HCT116 (cell line): ENCODE data around the gene ZNF581. TPM values are rescaled to one million over a fixed set of nuclear protein-coding genes. Genes with fewer than 3 reads are reported as not detected.

Source experiments
- ATAC-seq: fragments of 200-7000 bp; cut with Tn5 transposase; 2 replicates; pipeline ENCODE4 v1.9.1; 2020; ENCODE audit warnings: mild to moderate bottlenecking, moderate library complexity
- BruUV-seq: library from RNA; stranded (reverse); fragments of 400-500 nt; replicated peaks from 2 replicates; lab custom pipeline; 2021; lab: Mats Ljungman, UMichigan
- CTCF ChIA-PET: fragments of 300-600 bp; sonication (Branson Sonifier 250); formaldehyde crosslinking; loops from one replicate; lab custom pipeline; 2021; ENCODE audit warnings: antibody characterized with exemption; lab: Charles Lee
- POLR2A ChIA-PET: fragments of 300-600, 350-600 bp; sonication (Branson Sonifier 250); formaldehyde crosslinking; loops from one replicate; lab custom pipeline; 2021; ENCODE audit warnings: antibody characterized with exemption; lab: Charles Lee
- RAD21 ChIA-PET, 2 experiments: fragments of 300-600 bp; sonication (Branson Sonifier 250); formaldehyde crosslinking; loops; one replicate each; lab custom pipeline; 2023; ENCODE audit warnings: low total read pairs in 2 of 2; ENCODE audit not compliant: uncharacterized antibody in 2 of 2, unreplicated experiment in 2 of 2, low non-redundant PET in 1 of 2; lab: Charles Lee
- DNase-seq: peaks from one replicate; pipeline ENCODE4 v3.0.0-alpha.2; 2010; ENCODE audit warnings: low read depth, low spot score
- H2AFZ ChIP-seq: fragments of 200-600 bp; shearing (Covaris generic), sonication (generic); 2 replicates; pipeline ENCODE4 v1.6.1; 2017; ENCODE audit warnings: low read depth, mixed run types, mixed read lengths, antibody characterized with exemption, low read length; ENCODE audit not compliant: poor library complexity, severe bottlenecking
- H3K27ac ChIP-seq: 2 replicates; pipeline ENCODE4 v1.5.1; 2012; ENCODE audit warnings: low read depth, low read length
- H3K27me3 ChIP-seq: fragments of 200-600 bp; sonication (generic); 2 replicates; pipeline ENCODE4 v1.6.1; 2016; ENCODE audit warnings: mixed run types, low read length, mixed read lengths; ENCODE audit not compliant: insufficient read depth
- H3K36me3 ChIP-seq, 2 experiments: fragments of 200-500 bp in 1 of 2; fragments of 200-600 bp in 1 of 2; sonication (Bioruptor generic) in 1 of 2; sonication (generic) in 1 of 2; 2 replicates each; pipeline versions ENCODE4 v1.5.1 to v1.6.1; 2014 to 2016; ENCODE audit warnings: low read length in 2 of 2, inconsistent platforms in 1 of 2, mixed read lengths in 1 of 2, mixed run types in 1 of 2; ENCODE audit not compliant: insufficient read depth in 2 of 2, control insufficient read depth in 1 of 2
- H3K4me1 ChIP-seq, 2 experiments: fragments of 200-600 bp in 1 of 2; sonication (generic) in 1 of 2; 2 replicates each; pipeline versions ENCODE4 v1.5.1 to v1.6.1; 2012 to 2017; ENCODE audit warnings: low read length in 2 of 2, inconsistent platforms in 1 of 2, mild to moderate bottlenecking in 1 of 2, mixed read lengths in 1 of 2, mixed run types in 1 of 2, moderate library complexity in 1 of 2; ENCODE audit not compliant: insufficient read depth in 2 of 2, control insufficient read depth in 1 of 2
- H3K4me2 ChIP-seq: fragments of 200-600 bp; sonication (generic); 2 replicates; pipeline ENCODE4 v1.6.1; 2017; ENCODE audit warnings: mixed run types, low read length, mixed read lengths
- H3K4me3 ChIP-seq, 2 experiments: fragments of 200-600 bp in 1 of 2; sonication (generic) in 1 of 2; replicated peaks in 1 of 2; 2 replicates each; pipeline ENCODE4 v1.5.1; 2011 to 2016; ENCODE audit warnings: low read length in 2 of 2, control low read depth in 1 of 2, low read depth in 1 of 2, mild to moderate bottlenecking in 1 of 2, mixed read lengths in 1 of 2, mixed run types in 1 of 2
- H3K79me2 ChIP-seq: fragments of 200-600 bp; sonication (generic); 2 replicates; pipeline ENCODE4 v1.6.1; 2017; ENCODE audit warnings: mild to moderate bottlenecking, mixed run types, low read length, moderate library complexity, mixed read lengths; ENCODE audit not compliant: insufficient read depth
- H3K9ac ChIP-seq: fragments of 200-600 bp; sonication (generic); 2 replicates; pipeline ENCODE4 v1.6.1; 2016; ENCODE audit warnings: low read length, mixed read lengths
- H3K9me2 ChIP-seq: fragments of 200-600 bp; sonication (generic), shearing (Covaris generic); 2 replicates; pipeline ENCODE4 v1.6.1; 2017; ENCODE audit warnings: mixed run types, mild to moderate bottlenecking, moderate library complexity; ENCODE audit not compliant: insufficient read depth
- H3K9me3 ChIP-seq, 2 experiments: fragments of 200-500 bp in 1 of 2; fragments of 200-600 bp in 1 of 2; sonication (Bioruptor generic) in 1 of 2; sonication (generic) in 1 of 2; 2 replicates each; pipeline ENCODE4 v1.6.1; 2014 to 2017; ENCODE audit warnings: low read length in 2 of 2, mixed read lengths in 2 of 2, inconsistent platforms in 1 of 2, low read depth in 1 of 2, mild to moderate bottlenecking in 1 of 2, mixed run types in 1 of 2, moderate library complexity in 1 of 2; ENCODE audit not compliant: control insufficient read depth in 1 of 2, insufficient read depth in 1 of 2
- H4K20me1 ChIP-seq: fragments of 200-600 bp; sonication (generic), shearing (Covaris generic); 2 replicates; pipeline ENCODE4 v1.6.1; 2017; ENCODE audit warnings: mixed run types, mild to moderate bottlenecking, moderate library complexity; ENCODE audit not compliant: insufficient read depth
- EZH2phosphoT487 ChIP-seq: fragments of 200-600 bp; IDR thresholded peaks from 2 replicates; pipeline ENCODE4 v1.6.1; 2018; ENCODE audit warnings: antibody characterized with exemption, borderline replicate concordance
- FOSL1 ChIP-seq: IDR thresholded peaks from 2 replicates; pipeline ENCODE4 v1.6.1; 2012; ENCODE audit warnings: low read depth
- SIN3A ChIP-seq: IDR thresholded peaks from 2 replicates; pipeline ENCODE4 v1.6.1; 2012; ENCODE audit warnings: low read depth
- SRF ChIP-seq: IDR thresholded peaks from 2 replicates; pipeline ENCODE4 v1.6.1; 2012; ENCODE audit warnings: low read depth
- ZFX ChIP-seq: fragments of 450-650 bp; IDR thresholded peaks from 2 replicates; pipeline ENCODE4 v1.6.1; 2017
- ZNF274 ChIP-seq: fragments of 200-500 bp; sonication (Bioruptor generic); IDR thresholded peaks from 2 replicates; pipeline ENCODE4 v1.6.1; 2014; ENCODE audit warnings: mild to moderate bottlenecking, low read depth, low read length, inconsistent platforms
- intact Hi-C: fragments of 100-400 bp; cut with micrococcal nuclease; formaldehyde crosslinking; loops from 2 replicates; pipeline ENCODE4 v1.10.0; 2022
- total RNA-seq: library from RNA; stranded (reverse); gene quantifications from one replicate; pipeline ENCODE4 v1.2.1, GENCODE V29; 2021; ENCODE audit not compliant: unreplicated experiment
- TF ChIP-seq, protein P1 (sequence below): IDR thresholded peaks from 2 replicates; pipeline ENCODE4 v1.6.1; 2012
- TF ChIP-seq, protein P2 (sequence below): IDR thresholded peaks from 2 replicates; pipeline ENCODE4 v1.6.1; 2011; ENCODE audit warnings: mild to moderate bottlenecking, low read length, moderate library complexity; ENCODE audit not compliant: insufficient replicate concordance; ENCODE audit errors: extremely low read depth

ZNF581 gene
- total RNA-seq, 1 experiment from 2014 or later = 44.4 TPM

DNA sequence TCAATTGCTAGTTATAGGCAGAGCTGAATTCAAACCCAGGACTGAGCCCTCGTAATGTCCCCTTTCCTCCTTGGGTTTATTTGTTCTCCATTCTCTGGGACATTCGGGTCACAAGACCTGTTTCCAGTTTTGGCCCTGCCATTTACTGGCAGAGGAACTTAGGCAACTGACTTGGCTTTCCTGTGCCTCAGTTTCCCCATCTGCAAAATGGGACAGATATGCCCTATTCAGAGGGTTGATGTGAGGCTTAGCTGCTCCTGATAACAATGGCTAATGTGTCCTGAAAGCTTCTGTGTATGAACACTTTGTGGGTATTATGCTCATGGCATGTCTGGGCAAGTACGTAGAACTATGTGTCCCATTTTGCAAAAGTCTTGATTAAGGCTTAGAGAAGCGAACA lies 42.4 kb upstream of the ZNF581 start:
- BruUV-seq = TSS peak; percentile 65
- H3K27me3 ChIP-seq = no peaks in the 10 kb centered on the region
- peak overlapping the region; percentile 83 for H3K27ac ChIP-seq
- ATAC-seq (no peak), DNase-seq (no peak)
- H3K4me1 ChIP-seq = peaks cover 27 to 46% of the 10 kb centered on the region in 2 experiments
- ChIA-PET CTCF (interaction anchor here (2.5 kb wide), 1 partner anchor 31 kb away, joined by 14 read pairs; no protein-coding TSS in a partner anchor), RAD21 (no interaction called here), POLR2A (no interaction called here)
- TF ChIP-seq SRF = no peak
- no peak for TF ChIP-seq EZH2phosphoT487
- TF ChIP-seq, protein P1, sequence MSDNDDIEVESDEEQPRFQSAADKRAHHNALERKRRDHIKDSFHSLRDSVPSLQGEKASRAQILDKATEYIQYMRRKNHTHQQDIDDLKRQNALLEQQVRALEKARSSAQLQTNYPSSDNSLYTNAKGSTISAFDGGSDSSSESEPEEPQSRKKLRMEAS = no peak
- TF ChIP-seq SIN3A = no peak
- TF ChIP-seq ZNF274 = no peak
- TF ChIP-seq, protein P2, sequence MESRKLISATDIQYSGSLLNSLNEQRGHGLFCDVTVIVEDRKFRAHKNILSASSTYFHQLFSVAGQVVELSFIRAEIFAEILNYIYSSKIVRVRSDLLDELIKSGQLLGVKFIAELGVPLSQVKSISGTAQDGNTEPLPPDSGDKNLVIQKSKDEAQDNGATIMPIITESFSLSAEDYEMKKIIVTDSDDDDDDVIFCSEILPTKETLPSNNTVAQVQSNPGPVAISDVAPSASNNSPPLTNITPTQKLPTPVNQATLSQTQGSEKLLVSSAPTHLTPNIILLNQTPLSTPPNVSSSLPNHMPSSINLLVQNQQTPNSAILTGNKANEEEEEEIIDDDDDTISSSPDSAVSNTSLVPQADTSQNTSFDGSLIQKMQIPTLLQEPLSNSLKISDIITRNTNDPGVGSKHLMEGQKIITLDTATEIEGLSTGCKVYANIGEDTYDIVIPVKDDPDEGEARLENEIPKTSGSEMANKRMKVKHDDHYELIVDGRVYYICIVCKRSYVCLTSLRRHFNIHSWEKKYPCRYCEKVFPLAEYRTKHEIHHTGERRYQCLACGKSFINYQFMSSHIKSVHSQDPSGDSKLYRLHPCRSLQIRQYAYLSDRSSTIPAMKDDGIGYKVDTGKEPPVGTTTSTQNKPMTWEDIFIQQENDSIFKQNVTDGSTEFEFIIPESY = no peak
- TF ChIP-seq ZFX = no peak
- TF ChIP-seq FOSL1 = no peak
- peak overlapping the region; percentile 96 for H3K4me2 ChIP-seq
- H3K4me3 ChIP-seq = peak overlapping the region; percentile 56 to 67
- H4K20me1 ChIP-seq = no peaks in the 10 kb centered on the region
- peak overlapping the region; percentile 80 for H3K9ac ChIP-seq
- intact Hi-C loops = no loop called here
- H3K9me3 ChIP-seq = no peaks in the 10 kb centered on the region
- peaks cover 9% of the 10 kb centered on the region for H3K79me2 ChIP-seq
- H3K36me3 ChIP-seq = peaks cover 0 to 3% of the 10 kb centered on the region in 2 experiments; a peak in 1 of 4 replicates
- H2AFZ ChIP-seq = no peak overlapping the region
- no peaks in the 10 kb centered on the region for H3K9me2 ChIP-seq
